Keratinocyte (primary cell): ENCODE data around the gene ANKRD16. TPM values are rescaled to one million over a fixed set of nuclear protein-coding genes. Genes with fewer than 3 reads are reported as not detected.
"Not testable (repeated sequence)": the region's sequence is repeated elsewhere in the genome, so short reads cannot be mapped to it uniquely, and the experiment has no call there.

ENCODE experiments used
- DNase-seq: peaks from one replicate; pipeline ENCODE4 v3.0.0-alpha.2; 2011; ENCODE audit warnings: low read depth, missing footprints, low spot score
- FAIRE-seq: peaks from 2 replicates; lab custom pipeline; 2011; peaks lifted over from hg19 to GRCh38; lab: Jason Lieb, UNC
- H2AFZ ChIP-seq: 2 replicates; pipeline ENCODE4 v1.6.0; 2012; ENCODE audit warnings: low read length, control low read depth, inconsistent platforms; ENCODE audit not compliant: control insufficient read depth
- H3K27ac ChIP-seq: 2 replicates; pipeline ENCODE4 v1.5.1; 2011; ENCODE audit warnings: low read length; ENCODE audit not compliant: control insufficient read depth, insufficient read depth
- H3K27me3 ChIP-seq: 3 replicates; pipeline ENCODE4 v1.6.0; 2011; ENCODE audit warnings: low read length; ENCODE audit not compliant: control insufficient read depth, insufficient read depth; ENCODE audit errors: extremely low read depth
- H3K36me3 ChIP-seq, 2 experiments: 2 replicates in 1 of 2; 3 replicates in 1 of 2; pipeline ENCODE4 v1.5.1; 2011; ENCODE audit warnings: low read length in 2 of 2, mild to moderate bottlenecking in 1 of 2; ENCODE audit not compliant: control insufficient read depth in 2 of 2, insufficient read depth in 2 of 2; ENCODE audit errors: extremely low read depth in 1 of 2
- H3K4me1 ChIP-seq: 3 replicates; pipeline ENCODE4 v1.5.1; 2011; ENCODE audit warnings: low read length; ENCODE audit not compliant: control insufficient read depth, insufficient read depth; ENCODE audit errors: extremely low read depth
- H3K4me2 ChIP-seq: 3 replicates; pipeline ENCODE4 v1.6.0; 2011; ENCODE audit warnings: low read depth, low read length; ENCODE audit not compliant: control insufficient read depth, insufficient read depth; ENCODE audit errors: extremely low read depth
- H3K4me3 ChIP-seq, 3 experiments: fragments of 200-600 bp in 1 of 3; sonication (generic) in 1 of 3; 2 replicates in 2 of 3; 3 replicates in 1 of 3; pipeline ENCODE4 v1.5.1; 2011 to 2016; ENCODE audit warnings: low read length in 3 of 3, mild to moderate bottlenecking in 3 of 3, control low read depth in 2 of 3, inconsistent platforms in 1 of 3, low read depth in 1 of 3, mixed read lengths in 1 of 3, mixed run types in 1 of 3, moderate library complexity in 1 of 3; ENCODE audit not compliant: control insufficient read depth in 2 of 3, insufficient read depth in 2 of 3; ENCODE audit errors: extremely low read depth in 1 of 3
- H3K79me2 ChIP-seq: 2 replicates; pipeline ENCODE4 v1.6.0; 2012; ENCODE audit warnings: low read length; ENCODE audit not compliant: control insufficient read depth, insufficient read depth
- H3K9ac ChIP-seq: 3 replicates; pipeline ENCODE4 v1.6.0; 2011; ENCODE audit warnings: low read length; ENCODE audit not compliant: control insufficient read depth, insufficient read depth; ENCODE audit errors: extremely low read depth
- H3K9me1 ChIP-seq: 3 replicates; pipeline ENCODE4 v1.6.0; 2011; ENCODE audit warnings: low read length; ENCODE audit not compliant: control insufficient read depth, insufficient read depth; ENCODE audit errors: extremely low read depth
- H3K9me3 ChIP-seq: 2 replicates; pipeline ENCODE4 v1.5.1; 2012; ENCODE audit warnings: low read depth, low read length; ENCODE audit not compliant: control insufficient read depth
- H4K20me1 ChIP-seq: 3 replicates; pipeline ENCODE4 v1.6.0; 2011; ENCODE audit warnings: low read length; ENCODE audit not compliant: control insufficient read depth, insufficient read depth; ENCODE audit errors: extremely low read depth
- EZH2 ChIP-seq: IDR thresholded peaks from one replicate; pipeline ENCODE4 v1.6.1; 2012; ENCODE audit warnings: inconsistent platforms, mild to moderate bottlenecking, low read length, moderate library complexity
- dilution Hi-C: fragments of 300-500 bp; cut with MboI; formaldehyde crosslinking; loops from one replicate; pipeline ENCODE4 v1.7.0; 2020; ENCODE audit warnings: low sequenced_read_pairs; ENCODE audit not compliant: extremely low pct_ligation_motif_present
- polyA plus RNA-seq, 5 experiments: library from polyadenylated mRNA; depleted of rRNA in 3 of 5; stranded (reverse) in 3 of 5; stranded (forward) in 1 of 5; unstranded in 1 of 5; fragments of >200 nt; gene quantifications; 1 replicate in 1 of 5; 2 replicates in 3 of 5; 3 replicates in 1 of 5; pipeline versions ENCODE4 v1.2.1 to v1.2.3, GENCODE V29; 2011 to 2012; ENCODE audit warnings: missing spikeins in 2 of 5, low read depth in 1 of 5, low replicate concordance in 1 of 5

The ANKRD16 gene
- polyA plus RNA-seq, 1 donor (not counting 4 experiments of a cell fraction or from before 2014, with no cell fraction given): 6.2 TPM

GRCh38 chr10:5866451-5867081 lies 23.1 kb downstream of the ANKRD16 start:
- H3K4me3 ChIP-seq, H3K79me2 ChIP-seq, H3K9ac ChIP-seq, H3K9me1 ChIP-seq, H3K4me1 ChIP-seq, H3K27ac ChIP-seq, H2AFZ ChIP-seq, H3K4me2 ChIP-seq, FAIRE-seq, dilution Hi-C loops, DNase-seq, H3K36me3 ChIP-seq, H3K27me3 ChIP-seq, H4K20me1 ChIP-seq, H3K9me3 ChIP-seq: not testable (repeated sequence)

GRCh38 chr10:5862981-5863685 lies 26.6 kb downstream of the ANKRD16 start:
- H4K20me1 ChIP-seq, H3K79me2 ChIP-seq, H3K9me1 ChIP-seq, H2AFZ ChIP-seq, H3K36me3 ChIP-seq, H3K4me2 ChIP-seq, H3K27ac ChIP-seq, H3K4me3 ChIP-seq, H3K27me3 ChIP-seq, H3K4me1 ChIP-seq, DNase-seq, H3K9ac ChIP-seq, FAIRE-seq, dilution Hi-C loops, H3K9me3 ChIP-seq: not testable (repeated sequence)

DNA sequence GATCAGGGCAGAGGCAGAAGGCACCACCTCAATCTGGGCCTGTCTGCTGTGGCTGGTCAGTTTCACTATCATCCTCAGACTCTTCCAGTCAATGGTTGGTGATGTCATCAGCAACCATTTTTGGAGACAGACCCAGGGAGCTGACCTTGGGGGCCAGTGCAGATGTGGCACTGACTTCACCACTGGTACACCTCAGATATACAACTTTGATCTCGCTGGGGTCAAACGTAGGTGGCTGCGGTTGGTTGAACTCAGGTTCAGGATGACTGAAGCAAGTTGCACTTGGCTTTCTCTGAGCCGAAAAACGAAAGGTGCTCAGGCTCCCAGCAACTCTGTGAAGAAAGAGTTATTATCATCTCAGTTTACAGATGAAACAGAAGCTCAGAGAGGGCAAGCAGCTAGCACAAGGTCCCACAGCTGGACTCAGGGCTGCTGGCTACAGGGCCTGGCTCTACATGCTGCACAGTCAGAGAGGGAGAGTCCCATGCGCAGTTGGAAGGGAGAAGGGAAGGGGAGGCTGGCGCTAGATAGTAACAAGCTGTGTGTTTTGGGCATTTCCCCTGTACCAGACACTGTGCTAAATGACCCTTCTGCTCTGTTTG lies 27.2 kb downstream of the ANKRD16 start:
- no peaks in the 10 kb centered on the region for H3K9me1 ChIP-seq

More for the DNA sequence above, 27.2 kb downstream of the ANKRD16 start:
- H3K4me2 ChIP-seq: no peak overlapping the region
- no peak for TF ChIP-seq EZH2
- H3K4me3 ChIP-seq: no peak overlapping the region
- no peak for DNase-seq
- dilution Hi-C loops: no loop called here
- no peaks in the 10 kb centered on the region for H3K4me1 ChIP-seq
- H2AFZ ChIP-seq: no peak overlapping the region
- H3K9ac ChIP-seq: no peak overlapping the region
- no peaks in the 10 kb centered on the region for H3K9me3 ChIP-seq
- H3K27ac ChIP-seq: no peak overlapping the region
- H4K20me1 ChIP-seq: no peaks in the 10 kb centered on the region
- no peaks in the 10 kb centered on the region for H3K36me3 ChIP-seq
- H3K27me3 ChIP-seq: peaks cover 6% of the 10 kb centered on the region
- FAIRE-seq: no peak
- no peaks in the 10 kb centered on the region for H3K79me2 ChIP-seq
